Activated CD4-positive, alpha-beta T cell treated with anti-CD3 and anti-CD28 coated beads for 36 hours (primary cell): ENCODE results near the gene C12orf76. TPM values are rescaled to one million over a fixed set of nuclear protein-coding genes. Genes with fewer than 3 reads are reported as not detected.

Source experiments
- ATAC-seq: fragments of 200-7000 bp; cut with Tn5 transposase; one replicate; pipeline ENCODE4 v1.10.0; 2021; ENCODE audit warnings: mild to moderate bottlenecking, moderate library complexity
- CTCF ChIA-PET: fragments of 350-600 bp; sonication (Branson Sonifier 250); formaldehyde crosslinking; loops from one replicate; lab custom pipeline; 2021; ENCODE audit warnings: antibody characterized with exemption; lab: Charles Lee
- POLR2A ChIA-PET: fragments of 350-600 bp; sonication (Branson Sonifier 250); formaldehyde crosslinking; loops from one replicate; lab custom pipeline; 2021; ENCODE audit warnings: antibody characterized with exemption, inconsistent platforms; lab: Charles Lee
- DNase-seq: peaks from one replicate; pipeline ENCODE4 v3.0.0-alpha.2; 2020
- H3K27ac Mint-ChIP-seq: one replicate; pipeline ENCODE4 v1.8.0; 2021; ENCODE audit warnings: mixed read lengths
- H3K27me3 Mint-ChIP-seq: one replicate; pipeline ENCODE4 v1.8.0; 2021; ENCODE audit warnings: mixed read lengths
- H3K36me3 Mint-ChIP-seq: one replicate; pipeline ENCODE4 v1.8.0; 2021; ENCODE audit warnings: low read depth, mixed read lengths
- H3K4me1 Mint-ChIP-seq: one replicate; pipeline ENCODE4 v1.8.0; 2021; ENCODE audit warnings: mixed read lengths
- H3K4me3 Mint-ChIP-seq: one replicate; pipeline ENCODE4 v1.8.0; 2021; ENCODE audit warnings: mild to moderate bottlenecking, moderate library complexity, mixed read lengths
- H3K9me3 Mint-ChIP-seq: one replicate; pipeline ENCODE4 v1.8.0; 2021; ENCODE audit warnings: low read depth, mixed read lengths
- intact Hi-C, 2 experiments: fragments of 100-400 bp; cut with DNase I in 1 of 2; cut with micrococcal nuclease in 1 of 2; formaldehyde crosslinking; loops; one replicate each; pipeline versions ENCODE4 v1.14.2 to v1.15.1; 2022 to 2024; cut with DNase I, micrococcal nuclease
- total RNA-seq, 2 experiments: library from RNA; stranded (reverse); gene quantifications; one replicate each; pipeline ENCODE4 v1.2.3, GENCODE V29; 2021

C12orf76 gene
- total RNA-seq, 2 experiments from 2014 or later: 10.2 to 10.5 TPM

GRCh38 chr12:109995361-109995685, 53.0 kb downstream of the C12orf76 start:
- POLR2A ChIA-PET: interaction anchor here (0.6 kb wide), 1 partner anchor 22 kb away, joined by 11 read pairs; no protein-coding TSS in a partner anchor
- no peaks in the 10 kb centered on the region for H3K9me3 Mint-ChIP-seq
- peak overlapping the region; percentile 97 for H3K27ac Mint-ChIP-seq
- H3K4me3 Mint-ChIP-seq: peak overlapping the region; percentile 99
- peaks cover 65% of the 10 kb centered on the region for H3K4me1 Mint-ChIP-seq
- CTCF ChIA-PET: interaction anchor here (0.8 kb wide), 1 partner anchor 407 kb away, joined by 3 read pairs; no protein-coding TSS in a partner anchor
- intact Hi-C loops: loop anchor here (2.0 to 5.0 kb wide), 5 partner anchors 15 to 587 kb away; partner anchors contain the start of genes ATP2A2 (in 1 of the 2) and PPTC7 (in 1 of the 2)
- DNase-seq (no peak), ATAC-seq (no peak)
- no peaks in the 10 kb centered on the region for H3K27me3 Mint-ChIP-seq
- H3K36me3 Mint-ChIP-seq: peaks cover 17% of the 10 kb centered on the region

GRCh38 chr12:109994401-109995175, 53.7 kb downstream of the C12orf76 start:
- intact Hi-C loops: loop anchor here (2.0 to 5.0 kb wide), 5 partner anchors 14 to 588 kb away; partner anchors contain the start of genes ATP2A2 (in 1 of the 2) and PPTC7 (in 1 of the 2)
- POLR2A ChIA-PET: interaction anchor here (0.6 kb wide), 1 partner anchor 21 kb away, joined by 11 read pairs; no protein-coding TSS in a partner anchor
- Mint-ChIP-seq H3K36me3 (peaks cover 21% of the 10 kb centered on the region), H3K4me1 (peaks cover 66% of the 10 kb centered on the region), H3K27me3 (no peaks in the 10 kb centered on the region), H3K9me3 (no peaks in the 10 kb centered on the region), H3K4me3 (peak overlapping the region; percentile 99), H3K27ac (peak overlapping the region; percentile 97)
- DNase-seq (no peak), ATAC-seq (no peak)
- CTCF ChIA-PET: interaction anchor here (0.7 to 1.5 kb wide), 2 partner anchors 27 to 134 kb away, joined by 3 to 4 read pairs; no protein-coding TSS in a partner anchor

- Mint-ChIP-seq H3K4me1 (peaks cover 69% of the 10 kb centered on the region), H3K27ac (peak overlapping the region; percentile 97), H3K36me3 (peaks cover 32% of the 10 kb centered on the region), H3K27me3 (no peaks in the 10 kb centered on the region), H3K9me3 (no peaks in the 10 kb centered on the region), H3K4me3 (no peak overlapping the region)
- no peak for DNase-seq
- intact Hi-C loops: no loop called here
- CTCF ChIA-PET: interaction anchor here (0.6 to 2.1 kb wide), 3 partner anchors 10 to 11 kb away, joined by 3 to 6 read pairs (median 4); no protein-coding TSS in a partner anchor
- ATAC-seq: no peak
- POLR2A ChIA-PET: interaction anchor here (0.6 kb wide), 1 partner anchor 288 kb away, joined by 4 read pairs; no protein-coding TSS in a partner anchor
These were observed 55.2 kb downstream of the C12orf76 start for GRCh38 chr12:109993091-109993490.

- no peaks in the 10 kb centered on the region for H3K9me3 Mint-ChIP-seq
- POLR2A ChIA-PET: interaction anchor here (0.6 kb wide), 1 partner anchor 458 kb away, joined by 9 read pairs; the partner anchor contains the start of gene ARPC3
- no peak for DNase-seq
- no peak overlapping the region for H3K4me3 Mint-ChIP-seq
- no peak overlapping the region for H3K27ac Mint-ChIP-seq
- peaks cover 64% of the 10 kb centered on the region for H3K4me1 Mint-ChIP-seq
- no peak for ATAC-seq
- intact Hi-C loops: no loop called here
- CTCF ChIA-PET: no interaction called here
- no peaks in the 10 kb centered on the region for H3K27me3 Mint-ChIP-seq
- H3K36me3 Mint-ChIP-seq: peaks cover 39% of the 10 kb centered on the region
These were observed 56.7 kb downstream of the C12orf76 start for GRCh38 chr12:109991586-109991985.

Other genes starting within 250 kb of the C12orf76 start
- not detected for gene TRPV4, start 215.1 kb downstream of the C12orf76 start, total RNA-seq
- gene GLTP, start 168.0 kb downstream of the C12orf76 start, total RNA-seq: 10 to 100 TPM; 24.2 to 26.9 TPM
- gene TCHP, start 148.2 kb downstream of the C12orf76 start, total RNA-seq: 10 to 100 TPM; 15.1 to 16.1 TPM
- gene GIT2, start 52.2 kb downstream of the C12orf76 start, total RNA-seq: 10 to 100 TPM; 50.2 to 58.2 TPM
- gene ANKRD13A, start 49.1 kb downstream of the C12orf76 start, total RNA-seq: 10 to 100 TPM; 38.2 to 39.8 TPM
- 1 to 10 TPM; 3.5 TPM for gene IFT81, start 75.8 kb upstream of the C12orf76 start, total RNA-seq
- gene ATP2A2, start 232.7 kb upstream of the C12orf76 start, total RNA-seq: 100 to 1,000 TPM; 116 to 130 TPM